Sigmoid colon (tissue), 7 donors: Measurements from ENCODE around the gene CTSF. TPM values are rescaled to one million over a fixed set of nuclear protein-coding genes. Genes with fewer than 3 reads are reported as not detected.
"Not testable (repeated sequence)": the region's sequence is repeated elsewhere in the genome, so short reads cannot be mapped to it uniquely, and the experiment has no call there.

Experiments used
- DNase-seq: peaks from one replicate; pipeline ENCODE4 v3.0.0-alpha.2; 2019
- H3K27ac ChIP-seq, 4 donors: fragments of 200-600 bp; sonication (generic); one replicate each; pipeline ENCODE4 v1.5.1; 2016 to 2019; ENCODE audit warnings: mild to moderate bottlenecking in 1 of 4
- H3K27me3 ChIP-seq, 3 donors: fragments of 200-600 bp; sonication (generic); one replicate each; pipeline ENCODE4 v1.5.1; 2019; ENCODE audit warnings: mild to moderate bottlenecking in 1 of 3
- H3K36me3 ChIP-seq, 4 donors: fragments of 200-600 bp; sonication (generic); one replicate each; pipeline ENCODE4 v1.5.1; 2016 to 2019
- H3K4me1 ChIP-seq, 4 donors: fragments of 200-600 bp; sonication (generic); one replicate each; pipeline ENCODE4 v1.5.1; 2017 to 2019
- H3K4me3 ChIP-seq, 4 donors: fragments of 200-600 bp; sonication (generic); one replicate each; pipeline ENCODE4 v1.5.1; 2017 to 2019; ENCODE audit warnings: mild to moderate bottlenecking in 2 of 4, moderate library complexity in 1 of 4
- H3K9me3 ChIP-seq, 4 donors: fragments of 200-600 bp in 3 of 4; sonication (generic) in 3 of 4; one replicate each; pipeline versions ENCODE4 v1.5.1 to v1.6.1; 2013 to 2019
- EP300 ChIP-seq, 4 donors: sonication (generic); formaldehyde crosslinking; IDR thresholded peaks; one replicate each; pipeline ENCODE4 v1.6.1; 2017; ENCODE audit warnings: antibody characterized with exemption in 4 of 4
- POLR2A ChIP-seq, 2 donors: fragments of 450-650 bp; IDR thresholded peaks; one replicate each; pipeline ENCODE4 v1.6.1; 2016; ENCODE audit warnings: antibody characterized with exemption in 2 of 2, mild to moderate bottlenecking in 2 of 2, moderate library complexity in 2 of 2
- POLR2AphosphoS5 ChIP-seq, 4 donors: sonication (generic); formaldehyde crosslinking; IDR thresholded peaks; one replicate each; pipeline ENCODE4 v1.6.1; 2017; ENCODE audit warnings: antibody characterized with exemption in 4 of 4
- WGBS, 2 donors: extraction: QIAGEN DNeasy Blood & Tissue Kit; methylation state at CpG; one replicate each; pipeline ENCODE4 v1.1.7; 2013; 5-methylcytosine and 5-hydroxymethylcytosine counted together
- intact Hi-C: fragments of 100-400 bp; cut with DNase I; formaldehyde crosslinking; loops from one replicate; pipeline ENCODE4 v1.15.1; 2023
- polyA plus RNA-seq, 3 donors: library from polyadenylated mRNA; stranded (reverse); fragments of 200-250 nt; gene quantifications; one replicate each; pipeline ENCODE4 v1.2.3, GENCODE V29; 2013
- total RNA-seq, 4 donors: library from RNA; depleted of rRNA; stranded (reverse); fragments of >200 nt; gene quantifications; one replicate each; pipeline ENCODE4 v1.1.0, GENCODE V29; 2016
- TF ChIP-seq, protein P1 (sequence below), 4 experiments: fragments of 450-650 bp in 3 of 4; fragments of 200-600 bp in 1 of 4; IDR thresholded peaks; one replicate each; pipeline ENCODE4 v1.5.1; 2016 to 2019; ENCODE audit warnings: antibody characterized with exemption in 4 of 4, mild to moderate bottlenecking in 3 of 4, moderate library complexity in 2 of 4
- donor health status: healthy with polysubstance abuse.
- donor health status: Bipolar disorder and iron deficiency.
- donor health status: healthy.

The CTSF gene
- total and polyA plus RNA-seq, 7 donors, result 3.5 to 170 (median 121) TPM

DNA sequence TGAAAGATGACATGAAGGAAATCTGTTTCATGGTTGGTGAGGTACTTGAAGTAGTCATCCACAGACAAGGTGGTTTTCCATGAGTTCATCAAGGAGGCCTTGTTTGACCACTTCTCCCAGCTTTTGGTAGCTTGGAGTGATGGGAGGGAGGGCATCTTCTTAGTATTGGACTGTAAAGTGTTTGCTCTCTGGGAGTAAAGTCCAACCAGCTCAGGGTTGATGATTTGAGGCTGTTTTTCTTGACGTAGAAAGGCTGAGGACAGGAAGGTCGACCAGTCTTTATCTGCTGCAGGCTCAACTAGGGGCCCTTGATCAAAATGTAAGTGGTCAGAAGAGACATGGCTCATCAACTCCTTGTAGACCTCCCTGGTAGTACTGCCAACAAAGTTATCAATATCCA lies 22.8 kb upstream of the CTSF start:
- H3K36me3 ChIP-seq, result no peaks in the 10 kb centered on the region
- DNase-seq, result no peak
- H3K4me3 ChIP-seq, result no peak overlapping the region
- TF ChIP-seq POLR2AphosphoS5 (IDR thresholded peaks at IDR 0.05) (no peak), EP300 (IDR thresholded peaks at IDR 0.05) (no peak), POLR2A (IDR thresholded peaks at IDR 0.05) (no peak)
- TF ChIP-seq, protein P1, sequence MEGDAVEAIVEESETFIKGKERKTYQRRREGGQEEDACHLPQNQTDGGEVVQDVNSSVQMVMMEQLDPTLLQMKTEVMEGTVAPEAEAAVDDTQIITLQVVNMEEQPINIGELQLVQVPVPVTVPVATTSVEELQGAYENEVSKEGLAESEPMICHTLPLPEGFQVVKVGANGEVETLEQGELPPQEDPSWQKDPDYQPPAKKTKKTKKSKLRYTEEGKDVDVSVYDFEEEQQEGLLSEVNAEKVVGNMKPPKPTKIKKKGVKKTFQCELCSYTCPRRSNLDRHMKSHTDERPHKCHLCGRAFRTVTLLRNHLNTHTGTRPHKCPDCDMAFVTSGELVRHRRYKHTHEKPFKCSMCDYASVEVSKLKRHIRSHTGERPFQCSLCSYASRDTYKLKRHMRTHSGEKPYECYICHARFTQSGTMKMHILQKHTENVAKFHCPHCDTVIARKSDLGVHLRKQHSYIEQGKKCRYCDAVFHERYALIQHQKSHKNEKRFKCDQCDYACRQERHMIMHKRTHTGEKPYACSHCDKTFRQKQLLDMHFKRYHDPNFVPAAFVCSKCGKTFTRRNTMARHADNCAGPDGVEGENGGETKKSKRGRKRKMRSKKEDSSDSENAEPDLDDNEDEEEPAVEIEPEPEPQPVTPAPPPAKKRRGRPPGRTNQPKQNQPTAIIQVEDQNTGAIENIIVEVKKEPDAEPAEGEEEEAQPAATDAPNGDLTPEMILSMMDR (IDR thresholded peaks at IDR 0.05), result no peak
- no peak overlapping the region for H3K27ac ChIP-seq
- H3K27me3 ChIP-seq, result no peaks in the 10 kb centered on the region
- 35 to 73% methylated on average over 2 of the region's 2 CpGs for WGBS, 2 donors
- H3K9me3 ChIP-seq, result no peaks in the 10 kb centered on the region
- intact Hi-C loops, result no loop called here
- peaks cover 0 to 42% (median 36%) of the 10 kb centered on the region in 4 donors for H3K4me1 ChIP-seq

DNA sequence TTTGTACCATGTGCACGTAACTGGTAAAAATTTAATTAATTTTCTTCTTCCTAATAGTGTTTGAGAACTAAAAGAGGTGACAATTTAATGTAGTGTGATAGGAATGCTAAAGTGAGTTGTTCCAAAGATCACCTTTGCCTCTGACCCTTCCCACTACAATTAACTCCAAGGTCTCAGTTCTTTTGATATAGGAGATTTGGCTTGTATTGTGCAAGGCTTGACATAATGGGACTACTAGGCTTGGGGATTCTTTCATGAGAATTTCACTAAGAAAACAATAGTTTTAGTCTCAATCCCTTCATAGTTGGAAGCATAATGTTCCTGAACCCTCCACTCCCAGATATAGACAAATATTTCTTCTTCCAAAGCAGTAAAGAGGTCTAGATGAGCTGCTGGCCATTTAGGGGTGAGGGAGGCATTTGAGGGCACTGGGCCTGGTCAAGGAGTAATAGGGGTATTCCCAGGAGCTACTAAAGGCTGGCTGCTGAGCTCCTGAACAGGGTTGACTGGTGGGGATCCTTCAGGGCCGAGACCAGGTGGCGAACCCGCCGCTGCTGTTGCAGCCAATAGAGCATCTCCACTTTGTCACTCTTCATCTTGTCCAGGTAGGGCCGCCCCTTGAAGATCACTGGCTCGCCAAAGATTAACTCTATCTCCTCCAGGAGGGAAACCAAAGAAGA lies 21.7 kb upstream of the CTSF start:
- H3K4me3 ChIP-seq, result no peak overlapping the region
- TF ChIP-seq POLR2AphosphoS5 (IDR thresholded peaks at IDR 0.05) (no peak), EP300 (IDR thresholded peaks at IDR 0.05) (no peak), POLR2A (IDR thresholded peaks at IDR 0.05) (no peak)
- TF ChIP-seq, protein P1 (IDR thresholded peaks at IDR 0.05), result no peak
- DNase-seq, result no peak
- 96 to 97% methylated on average over 7 of the region's 7 CpGs for WGBS, 2 donors
- peaks cover 0 to 32% (median 26%) of the 10 kb centered on the region in 4 donors for H3K4me1 ChIP-seq
- intact Hi-C loops, result no loop called here
- no peaks in the 10 kb centered on the region for H3K9me3 ChIP-seq
- no peaks in the 10 kb centered on the region for H3K27me3 ChIP-seq
- no peak overlapping the region for H3K27ac ChIP-seq
- no peaks in the 10 kb centered on the region for H3K36me3 ChIP-seq

DNA sequence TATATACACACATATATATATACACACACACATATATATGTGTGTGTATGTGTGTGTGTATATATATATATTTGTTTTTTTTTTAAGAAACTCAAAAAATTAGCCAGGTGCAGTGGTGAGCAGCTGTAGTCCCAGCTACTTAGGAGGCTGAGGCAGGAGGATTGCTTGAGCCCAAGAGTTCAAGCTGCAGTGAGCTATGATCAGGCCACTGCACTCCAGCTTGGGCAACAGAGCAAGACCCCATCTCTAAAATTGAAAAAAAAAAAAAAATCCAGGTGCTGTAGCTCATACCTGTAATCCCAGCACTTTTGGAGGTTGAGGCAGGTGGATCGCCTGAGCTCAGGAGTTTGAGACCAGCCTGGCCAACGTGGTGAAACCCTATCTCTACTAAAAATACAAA lies 20.9 kb upstream of the CTSF start:
- WGBS, 2 donors, result 76 to 79% methylated on average over 2 of the region's 2 CpGs
- H3K4me3 ChIP-seq, DNase-seq, H3K9me3 ChIP-seq, intact Hi-C loops, H3K36me3 ChIP-seq, H3K27me3 ChIP-seq, H3K27ac ChIP-seq: not testable (repeated sequence)
- peaks cover 0 to 23% (median 18%) of the 10 kb centered on the region in 4 donors for H3K4me1 ChIP-seq

DNA sequence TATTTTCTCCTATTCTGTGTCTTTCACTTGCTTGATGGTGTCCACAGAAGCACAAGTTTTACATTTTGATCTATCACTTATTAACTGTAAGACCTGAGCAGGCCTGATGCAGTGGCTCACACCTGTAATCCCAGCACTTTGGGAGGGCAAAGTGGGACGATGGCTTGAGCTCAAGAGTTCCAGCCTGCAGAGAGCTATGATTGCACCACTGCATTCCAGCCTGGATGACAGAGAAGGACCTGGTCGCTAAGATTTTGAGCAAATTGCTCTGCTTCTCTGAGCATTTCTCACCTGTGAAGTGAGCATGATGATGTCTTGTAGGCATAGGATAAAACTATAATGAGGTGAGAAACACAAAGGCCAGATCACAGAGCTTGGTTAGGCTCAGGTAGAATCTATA lies 17.7 kb upstream of the CTSF start:
- Histone ChIP-seq H3K27me3 (no peaks in the 10 kb centered on the region), H3K4me3 (no peak overlapping the region), H3K4me1 (no peaks in the 10 kb centered on the region), H3K36me3 (no peaks in the 10 kb centered on the region), H3K27ac (no peak overlapping the region), H3K9me3 (no peaks in the 10 kb centered on the region)
- WGBS, 2 donors, result 57 to 71% methylated on average over 2 of the region's 2 CpGs
- TF ChIP-seq POLR2AphosphoS5 (IDR thresholded peaks at IDR 0.05) (no peak), POLR2A (IDR thresholded peaks at IDR 0.05) (no peak), EP300 (IDR thresholded peaks at IDR 0.05) (no peak)
- TF ChIP-seq, protein P1 (IDR thresholded peaks at IDR 0.05), result no peak
- no peak for DNase-seq
- intact Hi-C loops, result no loop called here

DNA sequence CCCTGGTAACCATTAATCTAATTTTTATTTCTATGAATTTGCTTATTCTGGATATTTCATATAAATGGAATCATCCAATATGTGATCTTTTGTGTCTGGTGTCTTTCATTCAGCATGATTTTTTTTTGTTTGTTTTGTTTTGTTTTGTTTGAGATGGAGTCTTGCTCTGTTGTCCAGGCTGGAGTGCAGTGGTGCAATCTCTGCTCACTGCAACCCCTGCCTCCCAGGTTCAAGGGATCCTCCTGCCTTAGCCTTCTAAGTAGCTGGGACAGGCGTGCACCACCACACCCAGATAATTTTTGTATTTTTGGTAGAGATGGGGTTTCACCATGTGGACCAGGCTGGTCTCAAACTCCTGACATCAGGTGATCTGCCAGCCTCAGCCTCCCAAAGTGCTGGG lies 17.0 kb upstream of the CTSF start:
- H3K4me1 ChIP-seq, H3K4me3 ChIP-seq, H3K27me3 ChIP-seq, H3K9me3 ChIP-seq, DNase-seq, H3K36me3 ChIP-seq, intact Hi-C loops, H3K27ac ChIP-seq: not testable (repeated sequence)
- 90 to 95% methylated on average over 1 of the region's 1 CpG for WGBS, 2 donors

DNA sequence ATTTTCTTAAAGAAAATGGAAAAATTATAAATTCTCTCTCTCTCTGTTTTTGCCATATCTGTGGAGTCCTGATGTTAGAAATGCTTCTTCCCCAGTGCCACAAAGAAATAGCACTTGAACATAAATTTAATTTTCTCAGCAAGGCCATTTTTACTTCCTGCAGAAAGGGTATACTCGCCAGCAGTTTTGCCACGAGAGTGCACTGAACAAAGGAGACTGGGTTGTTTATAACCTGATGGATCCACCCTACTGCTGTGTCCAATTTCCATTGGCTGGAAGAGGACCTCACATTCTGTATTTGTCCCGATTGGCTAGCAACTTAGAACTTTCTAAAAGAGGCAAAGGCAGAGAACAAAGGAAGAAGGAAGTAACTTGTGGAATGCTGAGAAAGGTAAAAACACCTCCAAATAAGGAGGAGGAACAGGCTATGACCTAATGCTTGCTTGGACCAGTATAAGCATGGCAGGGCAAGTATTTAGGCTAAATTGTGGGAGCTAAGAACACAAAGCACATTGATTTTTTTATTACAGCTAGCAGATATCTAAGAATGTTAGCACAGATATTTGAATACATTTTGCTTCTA lies 14.2 kb upstream of the CTSF start:
- intact Hi-C loops, DNase-seq, H3K27me3 ChIP-seq, H3K9me3 ChIP-seq, H3K4me1 ChIP-seq, H3K4me3 ChIP-seq, H3K27ac ChIP-seq, H3K36me3 ChIP-seq: not testable (repeated sequence)
- WGBS, 2 donors, result 81 to 93% methylated on average over 3 of the region's 3 CpGs
